Hematopoietic multipotent progenitor cell treated with erythropoietin and hydrocortisone succinate and interleukin-3 and kit ligand, for 15 days (in vitro differentiated cells): ENCODE measurements around the gene EIPR1.

Source experiments
- DNase-seq: peaks from one replicate; pipeline ENCODE4 v3.0.0-alpha.2; 2015; ENCODE audit warnings: low spot score

EIPR1 gene

DNA sequence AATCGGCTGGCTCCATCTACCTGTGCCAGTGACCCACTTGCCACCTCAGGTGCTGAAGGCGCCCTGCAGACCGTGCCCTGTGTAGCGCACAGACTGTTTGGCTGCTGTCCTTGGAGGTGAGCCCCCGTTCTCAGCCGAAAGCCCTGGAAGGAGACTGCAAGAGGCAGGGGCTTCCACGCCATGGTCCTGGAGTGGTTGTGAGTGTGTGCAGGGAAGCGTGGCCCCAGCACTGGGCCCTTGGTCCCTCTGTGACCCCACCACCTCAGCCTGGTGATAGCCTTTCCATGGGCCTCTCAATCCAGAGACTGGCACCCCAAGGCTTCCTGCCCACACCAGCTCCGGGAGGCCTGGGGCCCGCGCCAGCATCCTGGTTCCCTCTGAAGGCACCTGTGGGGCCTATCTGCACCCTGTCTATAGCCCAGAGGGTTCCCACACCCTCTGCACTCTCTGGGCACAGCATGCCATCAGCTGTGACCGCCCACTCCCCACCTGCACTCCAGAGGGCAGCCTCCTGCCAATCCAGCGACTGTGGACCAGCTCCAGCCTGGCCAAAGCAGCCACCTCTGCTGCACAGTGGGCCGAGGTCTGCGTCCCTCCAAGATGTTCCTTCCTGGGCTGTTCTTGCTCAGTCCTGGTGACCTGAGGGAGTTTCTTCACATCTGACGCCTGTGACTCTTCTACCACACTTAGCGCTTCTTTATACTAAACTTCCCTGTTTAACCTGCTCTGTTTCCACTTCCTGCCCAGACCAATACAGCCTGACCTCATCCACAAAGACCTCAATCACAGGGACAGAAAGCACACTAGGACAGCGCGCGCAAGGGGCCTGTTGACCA, 109.5 kb downstream of the EIPR1 start:
- no peak for DNase-seq

DNA sequence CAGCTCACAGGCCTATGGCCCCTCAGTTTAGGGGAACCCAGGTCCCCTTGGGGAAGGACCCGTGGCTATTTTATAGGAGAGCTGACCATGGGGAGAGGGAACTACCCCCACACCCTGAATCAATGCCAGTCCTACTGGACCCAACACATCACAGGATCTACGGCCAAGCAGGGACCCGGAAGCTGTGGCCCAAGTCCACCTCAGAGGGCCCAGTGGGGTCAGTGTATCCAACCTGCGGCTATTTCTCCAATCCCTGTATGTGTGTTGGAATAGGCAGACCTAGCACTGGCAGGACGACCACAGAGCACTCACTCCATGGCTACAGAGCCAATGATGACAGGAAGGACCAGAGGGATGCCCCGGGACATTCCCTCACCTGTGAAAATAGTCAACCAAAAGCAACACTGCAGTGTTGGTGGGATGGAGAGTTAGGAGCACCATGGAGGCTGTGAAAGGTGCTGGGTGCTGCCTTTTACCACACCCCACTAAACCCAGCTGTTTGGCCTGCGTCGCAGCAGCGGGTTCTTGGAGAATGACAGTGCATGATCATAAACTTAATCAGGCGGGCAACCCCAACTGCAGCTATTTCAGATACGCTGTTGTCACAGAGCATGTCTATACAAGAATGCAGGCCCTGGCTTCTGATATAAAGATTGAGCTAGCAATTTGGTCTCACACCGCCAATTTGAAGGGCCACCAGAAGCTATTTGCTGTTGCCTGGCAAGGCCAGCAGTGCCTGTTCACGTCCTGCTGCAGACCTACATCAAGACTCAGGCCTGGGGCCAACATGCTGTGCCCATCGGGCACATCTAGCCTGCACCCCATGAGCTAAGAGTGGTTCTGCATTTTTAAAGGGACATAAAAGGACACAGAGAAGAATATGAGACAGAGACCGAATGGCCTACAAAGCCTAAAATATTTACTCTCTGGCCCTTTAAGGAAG, 110.4 kb downstream of the EIPR1 start:
- no peak for DNase-seq

DNA sequence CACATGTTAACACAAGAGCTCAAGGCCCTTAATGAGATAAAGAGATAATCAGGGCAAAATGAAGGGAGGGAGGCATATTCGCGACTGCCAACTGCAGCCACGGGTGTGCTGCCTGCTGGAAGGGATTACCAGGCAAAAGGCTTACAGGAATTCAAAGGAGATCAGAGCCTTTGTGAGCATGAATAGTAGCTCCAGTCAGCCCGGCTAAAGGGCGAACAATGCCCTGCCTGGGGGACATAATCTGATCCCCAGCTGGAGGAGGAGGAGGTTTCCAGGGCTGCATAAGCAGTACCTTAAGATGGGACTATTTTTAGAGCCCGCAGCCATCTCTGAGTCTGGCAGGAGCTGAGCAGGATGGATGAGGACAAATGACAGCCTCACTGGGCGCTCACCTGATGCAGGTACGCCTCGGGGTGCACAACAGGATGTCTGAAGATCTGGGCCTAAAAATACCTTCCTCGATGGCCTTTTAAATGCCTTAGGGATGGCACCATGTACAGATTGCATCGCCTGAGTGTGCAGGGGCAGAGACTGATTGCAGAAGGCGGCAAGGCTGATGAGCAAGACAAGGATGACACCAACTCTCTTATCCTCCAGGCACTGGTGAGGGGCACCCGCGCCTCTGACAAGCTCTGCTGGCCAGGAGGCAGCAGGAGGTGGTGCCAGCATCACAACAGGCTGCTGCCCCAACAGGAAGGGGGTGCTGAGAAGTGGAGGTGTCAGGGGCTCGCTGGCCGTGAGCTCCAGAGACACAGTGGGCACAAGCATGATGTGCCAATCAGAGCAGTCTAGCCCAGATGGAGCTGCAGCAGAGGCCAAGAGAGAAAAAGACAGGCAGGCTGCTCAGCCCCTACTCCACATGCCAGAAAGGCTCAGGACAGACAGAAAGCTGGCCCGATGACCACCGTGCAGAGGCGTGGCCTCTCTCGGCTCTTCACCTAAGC, 111.4 kb downstream of the EIPR1 start:
- DNase-seq: no peak

DNA sequence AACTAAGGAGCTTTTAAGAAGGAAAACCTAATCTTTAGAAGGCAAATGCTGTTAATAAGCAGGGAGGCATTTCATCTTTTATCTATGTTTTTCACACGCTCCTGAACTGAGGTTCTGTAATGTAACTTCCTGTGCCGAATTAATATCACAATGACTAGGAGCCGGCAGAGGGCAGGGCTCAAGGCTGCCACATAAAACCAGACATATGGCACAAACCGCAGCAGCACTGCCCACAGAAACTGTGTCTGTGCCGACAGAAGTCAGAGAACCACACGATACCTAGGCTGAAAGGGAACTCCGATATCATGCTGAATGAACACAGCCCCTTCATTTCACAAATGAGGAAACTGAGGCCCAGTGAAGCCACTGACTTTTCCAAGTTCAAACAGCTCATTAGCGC, 112.1 kb downstream of the EIPR1 start:
- no peak for DNase-seq

DNA sequence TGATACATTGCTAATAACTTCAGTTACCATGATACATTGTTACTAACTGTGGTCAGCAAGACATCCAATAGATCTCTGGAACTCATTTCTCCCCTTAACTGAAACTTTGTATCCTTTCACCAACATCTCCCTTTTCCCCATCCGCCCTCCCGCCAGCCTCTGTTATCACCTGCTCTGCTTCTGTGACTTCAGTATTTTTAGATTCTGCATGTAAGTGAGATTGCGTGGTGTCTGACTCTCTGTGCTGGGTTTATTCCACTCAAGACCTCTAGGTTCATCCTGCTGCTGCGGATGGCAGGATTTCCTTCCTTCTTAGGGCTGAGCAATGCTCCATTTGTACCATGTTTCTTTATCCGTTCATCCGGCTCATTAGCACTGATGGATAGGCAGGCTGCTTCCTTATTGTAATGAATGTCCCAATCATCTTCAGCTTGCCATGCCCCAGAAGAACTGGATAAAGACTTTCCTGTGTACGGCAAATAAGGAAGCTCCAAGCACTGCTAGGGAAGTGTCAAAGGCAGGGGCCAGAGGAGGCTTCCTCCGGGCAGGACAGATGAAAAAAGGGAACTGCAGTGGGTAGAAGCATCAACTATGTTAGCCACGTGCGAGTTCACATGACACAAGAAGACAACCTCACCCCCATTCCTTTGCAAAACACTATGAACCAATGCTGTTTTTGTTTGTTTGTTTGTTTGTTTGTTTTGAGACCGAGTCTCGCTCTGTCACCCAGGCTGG, 113.4 kb downstream of the EIPR1 start:
- no peak for DNase-seq

DNA sequence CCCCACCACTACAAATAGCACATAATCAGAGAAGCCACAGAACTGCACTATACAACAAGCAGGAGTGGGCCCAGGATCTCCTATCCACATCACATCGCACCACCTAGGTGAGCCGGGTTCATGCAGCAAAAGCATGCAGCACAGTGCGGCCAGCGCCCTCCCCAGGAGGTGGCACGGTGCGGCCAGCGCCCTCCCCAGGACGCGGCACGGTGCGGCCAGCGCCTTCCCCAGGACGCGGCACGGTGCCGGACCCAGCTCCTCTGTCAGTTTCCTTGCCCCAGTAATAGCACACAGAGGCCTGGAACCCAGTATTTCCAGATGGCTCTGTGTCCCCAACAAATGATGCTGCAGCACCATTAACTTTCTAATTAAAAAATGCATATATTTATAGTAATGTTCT, 114.1 kb downstream of the EIPR1 start:
- no peak for DNase-seq

DNA sequence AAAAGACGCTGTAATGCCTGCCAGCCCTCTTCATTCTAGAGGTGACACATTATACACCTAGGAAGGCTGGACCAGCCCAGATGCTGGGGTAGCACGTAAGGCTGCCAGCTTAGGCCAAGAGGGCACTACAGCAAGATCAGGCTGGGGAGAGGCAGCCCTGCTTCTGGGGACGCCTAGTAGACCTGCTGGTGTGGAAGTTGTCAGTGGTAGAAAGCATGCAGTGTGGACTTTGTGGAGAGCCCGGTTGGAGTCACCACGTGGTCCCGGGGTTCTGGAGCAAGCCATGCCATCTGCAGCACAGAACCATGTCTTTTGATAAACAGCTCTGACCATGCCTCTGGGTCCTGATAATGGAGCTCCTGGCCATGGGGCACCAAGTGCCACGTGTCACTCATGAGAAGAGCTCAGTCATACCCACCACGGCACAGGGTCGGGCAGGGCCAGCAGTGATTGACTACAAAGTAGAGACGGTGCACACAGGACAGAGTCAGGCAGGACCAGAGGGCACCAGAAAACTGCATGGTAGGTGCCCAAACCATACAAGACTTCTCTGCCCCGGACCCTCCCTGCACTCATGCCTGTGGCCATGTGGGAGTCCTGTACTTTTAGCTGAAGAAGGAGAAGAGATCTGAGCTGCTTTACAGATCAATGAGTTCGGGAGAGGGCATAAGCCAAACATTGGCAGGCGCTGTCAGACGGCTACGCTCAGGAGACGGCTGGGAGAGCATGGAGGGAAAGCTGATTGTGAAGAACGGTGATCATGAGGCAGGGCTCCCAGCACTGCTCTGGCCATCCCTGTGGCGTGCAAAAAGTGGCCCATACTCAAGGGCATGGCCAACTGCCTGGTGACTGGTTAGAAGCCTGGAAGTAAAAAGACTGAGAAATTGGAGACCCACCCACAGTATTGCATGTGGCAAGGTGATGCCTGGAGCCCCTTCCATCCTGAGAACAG, 114.9 kb downstream of the EIPR1 start:
- DNase-seq: no peak

DNA sequence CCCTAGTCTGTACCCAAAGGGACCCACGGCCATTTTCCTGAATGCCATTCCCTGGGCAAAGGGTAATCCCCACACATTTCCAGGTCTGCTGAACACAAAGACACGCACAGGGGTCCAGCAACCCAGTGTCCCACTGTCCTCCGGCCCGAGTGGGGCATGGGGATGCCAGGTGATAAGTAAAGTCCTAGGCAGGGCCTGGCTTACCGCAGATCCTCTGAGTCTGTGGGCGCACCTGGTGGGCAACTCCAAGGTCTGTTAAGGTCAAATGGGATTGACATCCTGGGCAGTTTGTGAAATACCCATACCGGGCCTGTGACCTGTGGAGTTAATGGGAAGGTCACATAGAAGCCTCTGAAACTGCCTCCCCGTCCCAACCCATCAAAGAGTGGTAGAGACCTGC, 116.1 kb downstream of the EIPR1 start:
- no peak for DNase-seq

DNA sequence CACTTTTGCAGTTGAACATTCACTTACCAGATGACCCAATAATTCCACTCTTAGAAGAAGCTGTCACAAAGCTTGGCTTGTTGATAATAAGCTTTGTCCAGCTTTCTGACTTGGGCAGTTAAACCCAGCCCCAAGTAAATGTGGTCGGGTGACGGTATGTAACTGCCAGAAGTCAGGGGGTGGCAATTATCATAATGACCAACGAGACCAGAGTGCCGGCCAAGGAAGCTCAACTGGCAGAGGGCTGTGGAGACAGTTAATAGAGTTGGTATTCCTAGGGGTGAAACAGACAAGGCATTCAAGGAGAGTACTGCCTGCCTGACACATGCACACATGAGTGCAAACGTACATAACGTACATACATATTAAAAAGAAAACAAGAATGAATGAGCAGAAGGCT, 116.7 kb downstream of the EIPR1 start:
- no peak for DNase-seq

DNA sequence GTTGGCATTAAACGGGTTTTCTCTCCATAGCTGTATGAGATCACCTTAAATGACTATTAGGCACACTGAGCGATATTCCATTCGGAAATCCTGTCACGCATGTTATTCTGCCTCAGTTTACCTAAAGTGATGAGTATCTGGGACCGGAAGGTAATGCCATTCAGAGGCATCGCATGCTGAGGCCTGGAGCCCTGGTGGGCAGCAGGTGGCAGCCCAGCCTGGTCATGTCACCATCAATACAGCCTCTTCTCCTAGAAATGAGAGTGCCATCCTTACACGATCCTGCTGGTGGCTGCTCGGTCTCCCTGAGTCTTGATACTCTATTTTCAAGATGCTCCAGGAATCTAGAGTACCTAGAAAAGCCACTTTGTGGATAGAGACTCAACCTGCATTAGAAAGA, 119.8 kb downstream of the EIPR1 start:
- DNase-seq: no peak

DNA sequence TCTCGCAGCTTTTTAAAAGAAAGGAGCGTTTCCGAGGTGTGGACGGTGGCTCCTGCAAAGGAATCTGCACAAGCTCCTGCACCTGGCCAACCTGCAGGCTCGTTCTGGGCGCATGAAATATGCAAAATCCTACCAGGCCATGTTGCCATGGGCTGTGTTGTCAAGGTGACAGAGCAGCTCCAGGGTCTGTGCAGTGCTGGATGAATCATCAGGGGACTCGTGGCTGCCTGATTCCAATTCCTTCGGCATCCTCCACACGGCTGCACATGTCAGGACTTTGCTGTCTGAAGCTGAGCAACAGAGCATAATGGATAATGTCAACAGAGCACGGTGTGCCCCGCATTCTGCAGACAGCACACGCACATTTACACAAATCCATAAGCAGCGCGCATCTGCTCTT, 120.5 kb downstream of the EIPR1 start:
- no peak for DNase-seq

DNA sequence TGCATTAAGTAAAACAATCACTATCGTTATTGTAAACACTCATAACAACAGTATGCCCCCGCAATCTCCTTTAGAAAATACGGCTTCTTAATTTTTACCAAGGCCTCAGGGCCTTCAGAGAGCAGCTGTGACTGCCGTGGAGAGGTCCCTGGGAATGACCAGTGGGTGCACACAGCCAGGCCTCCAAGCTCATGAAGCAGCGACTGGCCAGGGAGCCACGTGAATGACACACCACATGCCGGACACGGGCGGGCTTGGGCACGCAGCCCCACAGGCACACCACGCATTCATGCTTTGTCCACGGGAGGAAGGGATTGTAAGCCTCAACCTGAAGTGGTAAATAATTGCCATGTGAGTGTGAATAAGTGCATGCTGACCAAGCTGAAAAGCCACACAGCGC, 121.0 kb downstream of the EIPR1 start:
- DNase-seq: no peak

DNA sequence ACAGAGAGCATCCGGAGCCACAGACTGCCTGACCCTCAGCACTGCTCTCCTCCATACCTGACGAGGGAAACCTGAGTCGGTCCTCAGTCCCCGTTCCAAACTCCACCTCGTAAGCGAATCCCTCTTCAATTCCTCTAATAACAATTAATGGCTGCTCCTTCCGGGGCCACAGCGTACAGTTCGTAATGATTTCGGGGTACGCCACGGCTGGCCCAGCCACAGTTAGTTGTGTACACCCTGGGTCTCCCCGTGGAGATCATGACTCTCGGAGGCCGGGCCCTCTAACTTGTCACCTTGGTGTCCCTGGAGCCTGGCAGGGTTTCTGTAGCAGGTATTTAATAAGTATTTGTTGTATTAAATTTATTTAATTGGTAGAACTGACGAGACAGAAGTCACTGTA, 121.5 kb downstream of the EIPR1 start:
- DNase-seq: no peak

DNA sequence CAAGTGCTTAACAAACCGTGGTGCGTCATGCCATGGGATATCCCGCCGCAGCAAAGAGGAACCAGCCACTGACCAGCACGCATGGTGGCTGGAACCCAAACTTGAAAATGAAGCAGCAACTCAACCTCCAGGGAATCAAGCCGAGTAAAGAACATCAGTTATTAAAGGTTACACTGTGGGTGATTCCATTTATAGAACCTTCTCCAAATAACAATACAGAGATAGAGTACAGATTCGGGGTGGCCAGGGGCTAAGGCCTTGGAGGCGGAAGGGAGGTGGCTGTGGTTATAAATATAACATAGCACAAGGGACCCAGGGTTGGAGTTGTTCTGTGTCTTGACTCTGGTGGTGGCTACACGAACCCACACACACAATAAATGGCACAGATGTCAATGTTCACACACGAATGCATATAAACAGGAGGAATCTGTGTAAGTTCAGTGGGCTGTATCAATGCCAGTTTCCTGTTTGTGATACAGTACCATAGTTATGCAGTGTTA, 123.1 kb downstream of the EIPR1 start:
- DNase-seq: no peak

DNA sequence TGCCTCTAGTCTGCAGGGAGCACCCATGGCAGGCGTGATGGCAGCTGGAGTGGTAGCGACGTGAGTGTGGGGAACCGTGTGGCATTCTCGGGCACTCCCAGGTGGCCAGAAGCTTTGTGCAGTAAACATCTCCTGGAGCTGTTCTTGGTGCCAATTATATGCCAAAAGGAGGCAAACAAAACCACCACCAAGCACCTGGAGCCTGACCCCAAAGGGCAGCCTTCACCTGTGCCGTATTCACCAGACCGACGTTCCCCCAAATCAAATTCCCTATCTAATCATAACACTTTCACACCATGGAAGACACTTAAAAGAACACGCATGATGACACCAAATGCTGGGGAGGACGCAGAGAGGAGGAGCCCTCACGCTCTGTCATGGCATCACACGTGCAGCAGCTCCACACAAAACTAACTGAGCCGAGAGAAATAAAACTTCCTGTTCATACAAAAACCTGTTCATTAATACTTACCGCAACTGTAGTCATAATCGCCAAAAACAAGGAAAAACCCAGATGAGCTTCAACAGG, 123.6 kb downstream of the EIPR1 start:
- DNase-seq: no peak

DNA sequence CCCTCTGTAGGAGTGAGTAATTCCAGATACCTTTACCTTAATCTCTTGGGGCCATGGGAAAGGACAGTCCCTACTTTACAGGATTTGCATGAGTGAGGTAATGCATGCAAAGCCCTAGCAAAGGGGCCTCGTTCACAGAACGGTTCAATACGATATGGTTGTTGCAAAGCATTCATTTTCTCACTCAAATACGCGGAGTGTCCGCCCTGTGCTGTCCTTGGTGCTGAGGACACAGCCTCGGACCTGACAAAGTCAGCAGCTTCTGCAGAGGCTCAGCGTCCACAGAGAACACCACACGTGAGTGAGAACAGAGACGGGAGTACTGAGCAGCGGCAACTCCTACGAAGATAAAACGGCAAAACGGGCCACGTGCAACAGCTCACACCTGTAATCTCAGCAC, 125.7 kb downstream of the EIPR1 start:
- DNase-seq: no peak

DNA sequence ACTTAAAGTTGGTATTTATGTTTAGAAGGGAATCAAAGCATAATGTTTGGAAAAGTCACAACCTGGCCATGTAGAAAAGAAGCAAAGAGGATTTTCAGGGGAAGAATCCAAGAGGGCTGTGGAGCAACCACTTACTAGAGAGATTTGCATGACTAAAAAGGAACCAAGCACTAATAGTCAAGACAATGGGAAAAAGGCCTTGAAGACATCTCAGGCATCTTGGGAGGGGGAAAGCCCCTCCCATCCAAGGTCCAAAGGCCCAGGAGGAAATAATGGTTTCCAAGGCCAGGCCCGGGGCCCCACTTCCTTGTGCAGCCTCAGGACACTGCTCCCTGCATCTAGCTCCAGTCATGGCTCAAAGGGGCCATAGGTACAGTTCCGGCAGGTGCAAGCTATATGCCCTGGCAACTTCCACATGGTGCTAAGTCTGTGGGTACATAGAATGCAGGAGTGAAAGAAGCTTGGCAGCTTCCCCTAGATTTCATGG, 128.1 kb downstream of the EIPR1 start:
- DNase-seq: no peak

DNA sequence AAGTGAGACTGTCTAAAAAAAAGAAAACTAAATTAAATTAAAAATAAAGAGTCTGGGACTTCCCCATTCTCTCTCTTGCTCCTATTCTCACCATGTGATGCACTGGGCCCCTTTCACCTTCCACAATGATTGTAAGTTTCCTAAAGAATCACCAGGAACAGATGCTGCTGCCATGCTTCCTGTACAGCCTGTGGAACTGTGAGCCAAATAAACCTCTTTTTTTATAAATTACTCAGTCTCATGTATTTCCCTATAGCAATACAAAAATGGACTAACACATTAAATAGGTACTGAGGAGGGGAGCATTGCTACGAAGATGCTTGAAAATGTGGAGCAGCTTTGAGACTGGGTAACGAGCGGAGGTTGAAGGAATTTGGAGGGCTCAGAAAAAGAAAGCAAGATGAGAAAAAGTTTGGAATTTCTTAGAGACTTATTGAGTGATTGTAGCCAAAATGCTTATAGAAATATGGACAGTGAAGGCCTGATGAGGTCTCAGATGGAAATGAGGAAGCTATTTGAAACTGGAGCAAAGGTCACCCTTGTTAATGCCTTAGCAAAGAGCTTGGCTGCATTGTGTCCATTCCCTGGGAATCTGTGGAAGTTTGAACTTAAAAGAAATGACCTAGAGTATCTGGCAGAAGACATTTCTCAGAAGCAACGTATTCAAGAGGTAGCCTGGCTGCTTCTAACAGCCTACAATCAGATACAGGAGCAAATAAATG, 128.7 kb downstream of the EIPR1 start:
- DNase-seq: no peak
